H4 (cell line): ENCODE results near the gene LAT. TPM values are rescaled to one million over a fixed set of nuclear protein-coding genes. Genes with fewer than 3 reads are reported as not detected.

Experiments
- total RNA-seq: library from RNA; depleted of rRNA; stranded (reverse); fragments of >200 nt; shearing (Covaris generic); gene quantifications from 2 replicates; pipeline ENCODE4 v1.2.3, GENCODE V29; 2014; rRNA removed

Gene LAT
- total RNA-seq, 1 experiment from 2014 or later = 0.50 TPM

Other genes starting within 250 kb of the LAT start
- gene NPIPB9, start 233.3 kb upstream of the LAT start, total RNA-seq = 0.46 and 1.7 TPM in 2 replicates
- 27.2 and 31.0 TPM in 2 replicates for gene ATXN2L, start 162.1 kb upstream of the LAT start, total RNA-seq
- gene TUFM, start 138.7 kb upstream of the LAT start, total RNA-seq = 150 and 159 TPM in 2 replicates
- 4.6 and 7.5 TPM in 2 replicates for gene SH2B1, start 121.2 kb upstream of the LAT start, total RNA-seq
- gene ATP2A1, start 106.6 kb upstream of the LAT start, total RNA-seq = 0.04 TPM in 1 of 2 replicates, not detected in the other
- 13.7 and 31.9 TPM in 2 replicates for gene RABEP2, start 59.8 kb upstream of the LAT start, total RNA-seq
- not detected in 2 replicates for gene CD19, start 53.1 kb upstream of the LAT start, total RNA-seq
- gene NFATC2IP, start 34.1 kb upstream of the LAT start, total RNA-seq = 9.9 and 12.7 TPM in 2 replicates
- gene SPNS1, start 10.3 kb upstream of the LAT start, total RNA-seq = 16.6 and 22.1 TPM in 2 replicates